Transverse colon (tissue), 4 donors: ENCODE data around the gene ZFHX2. TPM values are rescaled to one million over a fixed set of nuclear protein-coding genes. Genes with fewer than 3 reads are reported as not detected.
"Not testable (repeated sequence)": the region's sequence is repeated elsewhere in the genome, so short reads cannot be mapped to it uniquely, and the experiment has no call there.

Source experiments
- DNase-seq: peaks from one replicate; pipeline ENCODE4 v3.0.0-alpha.2; 2019
- H3K27ac ChIP-seq, 4 donors: fragments of 200-600 bp; sonication (generic); 2 replicates each; pipeline ENCODE4 v1.5.1; 2016 to 2018; ENCODE audit warnings: inconsistent platforms in 4 of 4
- H3K27me3 ChIP-seq: fragments of 200-600 bp; sonication (generic); 2 replicates; pipeline ENCODE4 v1.5.1; 2017; ENCODE audit warnings: inconsistent platforms
- H3K36me3 ChIP-seq, 4 donors: fragments of 200-600 bp; sonication (generic); 2 replicates each; pipeline ENCODE4 v1.5.1; 2017 to 2019; ENCODE audit warnings: inconsistent platforms in 4 of 4
- H3K4me1 ChIP-seq, 4 donors: fragments of 200-600 bp; sonication (generic); 2 replicates each; pipeline ENCODE4 v1.5.1; 2017 to 2020; ENCODE audit warnings: inconsistent platforms in 4 of 4
- H3K4me3 ChIP-seq, 4 donors: fragments of 200-600 bp; sonication (generic); 1 replicate in 1 of 4; 2 replicates in 3 of 4; pipeline versions ENCODE4 v1.5.1 to v1.6.1; 2017 to 2019; ENCODE audit warnings: inconsistent platforms in 4 of 4
- H3K9me3 ChIP-seq, 2 donors: fragments of 200-600 bp; sonication (generic); 2 replicates each; pipeline ENCODE4 v1.5.1; 2017 to 2019; ENCODE audit warnings: inconsistent platforms in 2 of 2
- CTCF ChIP-seq, 5 experiments: fragments of 200-600 bp in 3 of 5; fragments of 450-650 bp in 2 of 5; sonication (generic) in 3 of 5; IDR thresholded peaks; 1 replicate in 2 of 5; 2 replicates in 3 of 5; pipeline ENCODE4 v1.5.1; 2016 to 2017; ENCODE audit warnings: antibody characterized with exemption in 5 of 5, inconsistent platforms in 3 of 5, mild to moderate bottlenecking in 2 of 5, moderate library complexity in 1 of 5
- EP300 ChIP-seq: sonication (generic); formaldehyde crosslinking; IDR thresholded peaks from one replicate; pipeline ENCODE4 v1.6.1; 2017; ENCODE audit warnings: antibody characterized with exemption, low read depth
- POLR2A ChIP-seq: fragments of 450-650 bp; IDR thresholded peaks from one replicate; pipeline ENCODE4 v1.6.1; 2016; ENCODE audit warnings: antibody characterized with exemption, mild to moderate bottlenecking, moderate library complexity
- POLR2AphosphoS5 ChIP-seq, 3 donors: sonication (generic); formaldehyde crosslinking; IDR thresholded peaks; one replicate each; pipeline ENCODE4 v1.6.1; 2016; ENCODE audit warnings: antibody characterized with exemption in 3 of 3
- WGBS, 2 donors: methylation state at CpG; one replicate each; pipeline ENCODE4 v1.1.5; 2018; ENCODE audit warnings: low coverage in 1 of 2; 5-methylcytosine and 5-hydroxymethylcytosine counted together
- in situ Hi-C, 4 donors: fragments of 200-750 bp; cut with MboI; loops; one replicate each; pipeline versions ENCODE4 v1.15.0 to v1.15.1; 2017; ENCODE audit warnings: low sequenced_read_pairs in 3 of 4, low pct_ligation_motif_present in 1 of 4, low pct_unique_long_range_greater_than_20kb in 1 of 4
- intact Hi-C: fragments of 100-400 bp; cut with DNase I; formaldehyde crosslinking; loops from one replicate; pipeline ENCODE4 v1.15.1; 2023; ENCODE audit warnings: low total_unique reads
- total RNA-seq, 4 donors: library from RNA; depleted of rRNA; stranded (reverse); fragments of >200 nt; gene quantifications; one replicate each; pipeline ENCODE4 v1.1.0, GENCODE V29; 2016

ZFHX2 gene
- total RNA-seq, 4 donors from 2014 or later = 0.20 to 1.1 (median 0.68) TPM

- no peak for TF ChIP-seq POLR2AphosphoS5 (IDR thresholded peaks at IDR 0.05)
- TF ChIP-seq CTCF (IDR thresholded peaks at IDR 0.05) = no peak
- no peak for TF ChIP-seq POLR2A
- no peak for TF ChIP-seq EP300
- WGBS, 2 donors = 80 to 97% methylated on average over 1 to 2 of the region's 2 CpGs
- Histone ChIP-seq H3K9me3 (no peaks in the 10 kb centered on the region), H3K36me3 (no peaks in the 10 kb centered on the region), H3K27me3 (peaks cover 6% of the 10 kb centered on the region), H3K4me1 (peaks cover 0 to 6% (median 4%) of the 10 kb centered on the region in 4 donors), H3K27ac (no peak overlapping the region), H3K4me3 (no peak overlapping the region)
- intact Hi-C loops (no loop called here), in situ Hi-C loops (no loop called here)
- no peak for DNase-seq
Observed at GRCh38 chr14:23589606-23590005, 38.0 kb upstream of the ZFHX2 start.

- TF ChIP-seq EP300 = no peak
- TF ChIP-seq CTCF (IDR thresholded peaks at IDR 0.05) = peak; percentile 53 to 90 (median 73)
- no peak for TF ChIP-seq POLR2A
- TF ChIP-seq POLR2AphosphoS5 (IDR thresholded peaks at IDR 0.05) = peak in 1 of 3 donors; percentile 56
- H3K36me3 ChIP-seq = no peaks in the 10 kb centered on the region
- H3K27ac ChIP-seq = no peak overlapping the region
- peak; percentile 92 for DNase-seq
- intact Hi-C loops (no loop called here), in situ Hi-C loops (no loop called here)
- no peak overlapping the region for H3K4me3 ChIP-seq
- peaks cover 0 to 6% (median 4%) of the 10 kb centered on the region in 4 donors for H3K4me1 ChIP-seq
- peaks cover 6% of the 10 kb centered on the region for H3K27me3 ChIP-seq
- WGBS, 2 donors = 20 to 50% methylated on average over 1 to 5 of the region's 5 CpGs
- no peaks in the 10 kb centered on the region for H3K9me3 ChIP-seq
Observed at GRCh38 chr14:23588884-23589598, 37.5 kb upstream of the ZFHX2 start.

GRCh38 chr14:23584527-23585203, 33.1 kb upstream of the ZFHX2 start:
- H3K4me1 ChIP-seq, H3K27ac ChIP-seq, DNase-seq, H3K4me3 ChIP-seq, H3K9me3 ChIP-seq, H3K36me3 ChIP-seq, intact Hi-C loops, in situ Hi-C loops: not testable (repeated sequence)
- WGBS, 2 donors = 91% methylated on average over 18 of the region's 26 CpGs; no CpG with 5 or more reads in 1 of the 2 donors
- peaks cover 16% of the 10 kb centered on the region for H3K27me3 ChIP-seq

GRCh38 chr14:23583761-23584526, 32.4 kb upstream of the ZFHX2 start:
- H3K9me3 ChIP-seq, H3K4me1 ChIP-seq, H3K36me3 ChIP-seq, intact Hi-C loops, in situ Hi-C loops, H3K27ac ChIP-seq, H3K4me3 ChIP-seq, DNase-seq: not testable (repeated sequence)
- peaks cover 23% of the 10 kb centered on the region for H3K27me3 ChIP-seq
- 67 to 81% methylated on average over 3 to 25 of the region's 25 CpGs for WGBS, 2 donors
